Endothelial cell of umbilical vein (primary cell): ENCODE results near the gene PPFIBP2. TPM values are rescaled to one million over a fixed set of nuclear protein-coding genes. Genes with fewer than 3 reads are reported as not detected.

Source experiments
- BruUV-seq: library from RNA; stranded (reverse); fragments of 400-500 nt; replicated peaks from 2 replicates; lab custom pipeline; 2021; lab: Mats Ljungman, UMichigan
- CTCF ChIA-PET: fragments of 300-600, 350-600 bp; sonication (Branson Sonifier 250); formaldehyde crosslinking; loops from one replicate; lab custom pipeline; 2021; ENCODE audit warnings: antibody characterized with exemption, inconsistent platforms; lab: Charles Lee
- POLR2A ChIA-PET: fragments of 300-600, 350-600 bp; sonication (Branson Sonifier 250); formaldehyde crosslinking; loops from one replicate; lab custom pipeline; 2021; ENCODE audit warnings: antibody characterized with exemption, inconsistent platforms; lab: Charles Lee
- DNase-seq: peaks from one replicate; pipeline ENCODE4 v3.0.0-alpha.2; 2011; ENCODE audit warnings: low read depth, low spot score
- FAIRE-seq: peaks from 2 replicates; lab custom pipeline; 2011; peaks lifted over from hg19 to GRCh38; lab: Jason Lieb, UNC
- H2AFZ ChIP-seq: 2 replicates; pipeline ENCODE4 v1.6.0; 2012; ENCODE audit warnings: low read depth, low read length, control low read depth, inconsistent platforms
- H3K27ac ChIP-seq: 2 replicates; pipeline ENCODE4 v1.5.1; 2011; ENCODE audit warnings: low read depth, mild to moderate bottlenecking, control low read depth, low read length, moderate library complexity; ENCODE audit not compliant: insufficient read depth
- H3K27me3 ChIP-seq, 2 experiments: 2 replicates each; pipeline versions ENCODE4 v1.6.0 to v1.6.1; 2011; ENCODE audit warnings: low read length in 2 of 2, mixed read lengths in 1 of 2; ENCODE audit not compliant: control insufficient read depth in 2 of 2, insufficient read depth in 2 of 2
- H3K36me3 ChIP-seq, 2 experiments: 2 replicates in 1 of 2; 3 replicates in 1 of 2; pipeline ENCODE4 v1.5.1; 2011; ENCODE audit warnings: low read length in 2 of 2, mild to moderate bottlenecking in 1 of 2, moderate library complexity in 1 of 2; ENCODE audit not compliant: control insufficient read depth in 2 of 2, insufficient read depth in 2 of 2; ENCODE audit errors: extremely low read depth in 1 of 2
- H3K4me1 ChIP-seq: 3 replicates; pipeline ENCODE4 v1.5.1; 2011; ENCODE audit warnings: mild to moderate bottlenecking, low read length; ENCODE audit not compliant: control insufficient read depth, insufficient read depth; ENCODE audit errors: extremely low read depth
- H3K4me2 ChIP-seq: 2 replicates; pipeline ENCODE4 v1.6.1; 2011; ENCODE audit warnings: low read length, control low read depth, mixed read lengths; ENCODE audit not compliant: insufficient read depth
- H3K4me3 ChIP-seq, 3 experiments: fragments of 200-600 bp in 1 of 3; sonication (generic), shearing (Covaris generic) in 1 of 3; replicated peaks in 1 of 3; 2 replicates each; pipeline ENCODE4 v1.5.1; 2011 to 2016; ENCODE audit warnings: control low read depth in 3 of 3, low read length in 3 of 3, mild to moderate bottlenecking in 2 of 3, inconsistent platforms in 1 of 3, low read depth in 1 of 3, moderate library complexity in 1 of 3; ENCODE audit not compliant: insufficient read depth in 1 of 3
- H3K79me2 ChIP-seq: 2 replicates; pipeline ENCODE4 v1.6.0; 2012; ENCODE audit warnings: low read length, inconsistent platforms; ENCODE audit not compliant: control insufficient read depth, insufficient read depth
- H3K9ac ChIP-seq: replicated peaks from 2 replicates; pipeline ENCODE3; 2011; ENCODE audit warnings: low read length, control low read depth; ENCODE audit not compliant: insufficient read depth; ENCODE audit errors: extremely low read depth
- H3K9me1 ChIP-seq: replicated peaks from 3 replicates; pipeline ENCODE4 v1.6.0; 2011; ENCODE audit warnings: mild to moderate bottlenecking, low read length; ENCODE audit not compliant: control insufficient read depth, insufficient read depth; ENCODE audit errors: extremely low read depth
- H3K9me3 ChIP-seq: replicated peaks from 2 replicates; pipeline ENCODE4 v1.5.1; 2012; ENCODE audit warnings: low read length, inconsistent platforms; ENCODE audit not compliant: control insufficient read depth, insufficient read depth
- H4K20me1 ChIP-seq: replicated peaks from 2 replicates; pipeline ENCODE3; 2011; ENCODE audit warnings: mild to moderate bottlenecking, low read length; ENCODE audit not compliant: control insufficient read depth, insufficient read depth; ENCODE audit errors: extremely low read depth
- CTCF ChIP-seq, 2 donors: IDR thresholded peaks; 1 replicate in 1 of 2; 2 replicates in 1 of 2; pipeline ENCODE4 v1.5.1; 2011; ENCODE audit warnings: low read length in 2 of 2, mild to moderate bottlenecking in 2 of 2, moderate library complexity in 2 of 2, control low read depth in 1 of 2, inconsistent platforms in 1 of 2, low read depth in 1 of 2; ENCODE audit not compliant: insufficient read depth in 1 of 2; ENCODE audit errors: extremely low read depth in 1 of 2
- EZH2 ChIP-seq: IDR thresholded peaks from 2 replicates; pipeline ENCODE4 v1.6.1; 2012; ENCODE audit warnings: borderline replicate concordance, low read depth, mild to moderate bottlenecking, moderate library complexity, low read length, inconsistent platforms; ENCODE audit not compliant: severe bottlenecking
- FOS ChIP-seq: IDR thresholded peaks from 2 replicates; pipeline ENCODE4 v1.6.1; 2011; ENCODE audit warnings: mild to moderate bottlenecking, low read length, moderate library complexity, borderline replicate concordance; ENCODE audit not compliant: insufficient read depth
- GATA2 ChIP-seq: IDR thresholded peaks from 2 replicates; pipeline ENCODE4 v1.7.0; 2011; ENCODE audit warnings: low read depth, mild to moderate bottlenecking, moderate library complexity, mixed read lengths, low read length; ENCODE audit not compliant: insufficient read length, insufficient read depth
- JUN ChIP-seq: IDR thresholded peaks from 2 replicates; pipeline ENCODE4 v1.6.1; 2011; ENCODE audit warnings: borderline replicate concordance, low read depth; ENCODE audit not compliant: insufficient read length, insufficient read depth
- MAX ChIP-seq: IDR thresholded peaks from 2 replicates; pipeline ENCODE4 v1.6.1; 2011; ENCODE audit not compliant: insufficient read depth, insufficient read length
- MYC ChIP-seq: IDR thresholded peaks from one replicate; pipeline ENCODE4 v1.6.1; 2011; ENCODE audit warnings: mild to moderate bottlenecking, low read depth, low read length
- POLR2A ChIP-seq: IDR thresholded peaks from 2 replicates; pipeline ENCODE4 v1.6.1; 2012; ENCODE audit warnings: low read depth, mild to moderate bottlenecking, control low read depth, low read length
- POLR2AphosphoS5 ChIP-seq: IDR thresholded peaks from 2 replicates; pipeline ENCODE4 v1.6.1; 2012; ENCODE audit warnings: low read depth, mild to moderate bottlenecking, control low read depth, low read length, moderate library complexity; ENCODE audit not compliant: insufficient read depth
- dilution Hi-C: fragments of 300-500 bp; cut with MboI; formaldehyde crosslinking; loops from one replicate; pipeline ENCODE4 v1.15.0; 2019; ENCODE audit warnings: low sequenced_read_pairs; ENCODE audit not compliant: extremely low pct_ligation_motif_present
- intact Hi-C: fragments of 100-400 bp; cut with micrococcal nuclease; formaldehyde crosslinking; loops from one replicate; pipeline ENCODE4 v1.10.0; 2022
- polyA plus RNA-seq, 4 experiments: library from polyadenylated mRNA; depleted of rRNA in 3 of 4; stranded (reverse) in 3 of 4; unstranded in 1 of 4; fragments of >200 nt; gene quantifications; 2 replicates each; pipeline versions ENCODE4 v1.2.1 to v1.2.3, GENCODE V29; 2011 to 2012; ENCODE audit warnings: missing spikeins in 1 of 4
- total RNA-seq: library from RNA; stranded (reverse); gene quantifications from 2 replicates; pipeline ENCODE4 v1.2.3, GENCODE V29; 2021

Gene PPFIBP2
- total and polyA plus RNA-seq, 2 donors (not counting 3 experiments of a cell fraction or from before 2014, with no cell fraction given), result 1.3 to 4.0 TPM

DNA sequence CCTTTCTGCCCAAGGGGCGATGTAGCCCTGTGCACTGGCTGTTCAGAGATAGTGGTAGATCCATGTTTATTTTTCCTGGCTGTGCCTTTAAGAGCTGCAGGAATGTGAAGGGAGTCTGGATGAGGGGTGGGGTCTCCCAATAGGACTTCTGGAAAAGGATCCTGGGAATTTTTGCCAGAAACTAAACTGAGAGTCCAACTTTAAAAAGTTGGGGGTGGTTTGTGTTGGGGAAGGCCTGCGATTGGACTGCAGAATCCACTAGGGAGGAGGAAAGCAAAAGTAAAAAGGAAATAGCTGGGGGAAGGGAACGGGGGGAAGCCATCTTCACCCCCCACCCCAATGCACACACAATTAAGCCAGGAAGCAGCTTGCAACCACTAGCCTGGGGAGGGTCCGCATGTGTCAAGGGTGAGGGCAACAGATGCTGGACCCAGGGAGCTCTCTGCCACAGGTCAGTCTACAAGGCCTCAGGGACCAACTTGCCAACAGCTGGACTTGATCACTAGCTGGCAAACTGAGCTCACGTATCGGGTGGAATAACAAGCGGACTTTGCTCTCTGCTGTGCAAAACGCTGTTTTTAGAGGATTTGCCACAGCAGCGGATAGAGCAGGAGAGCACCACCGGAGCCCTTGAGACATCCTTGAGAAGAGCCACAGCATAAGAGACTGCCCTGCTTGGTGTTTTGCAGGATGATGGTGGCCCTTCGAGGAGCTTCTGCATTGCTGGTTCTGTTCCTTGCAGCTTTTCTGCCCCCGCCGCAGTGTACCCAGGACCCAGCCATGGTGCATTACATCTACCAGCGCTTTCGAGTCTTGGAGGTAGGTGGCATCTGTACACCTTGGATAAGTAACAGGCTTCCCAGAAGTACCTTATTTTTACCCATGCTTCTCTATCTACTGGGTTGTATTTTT, 28.4 kb upstream of the PPFIBP2 start, which contains the start of gene OLFML1:
TSS of gene OLFML1 (plus strand) at position 321 of the 912 bp plus-strand sequence. CDS start at position 691, 370 bp downstream.
- no peak within 1 kb of the TSS for H3K4me3 ChIP-seq
- H2AFZ ChIP-seq, result no peak within 1 kb of the TSS
- dilution Hi-C loops (no loop called here), intact Hi-C loops (no loop called here)
- H3K27ac ChIP-seq, result no peak within 1 kb of the TSS
- ChIA-PET CTCF (interaction anchor here (0.8 to 1.1 kb wide), 3 partner anchors 14 to 180 kb away, joined by 3 to 4 read pairs (median 3); no protein-coding TSS in a partner anchor), POLR2A (no interaction called here)
- no peak within 1 kb of the TSS for H3K9ac ChIP-seq
- FAIRE-seq, result no peak
- no peak for TF ChIP-seq CTCF (IDR thresholded peaks at IDR 0.05; ENCODE audit: extremely low read depth in 1 of 2, insufficient read depth in 1 of 2, low read depth in 1 of 2, low read length in 2 of 2)
- no peak for TF ChIP-seq MAX
- TF ChIP-seq JUN, result no peak
- TF ChIP-seq POLR2A, result no peak
- no peak for TF ChIP-seq FOS
- no peak for TF ChIP-seq POLR2AphosphoS5
- no peak for TF ChIP-seq EZH2
- TF ChIP-seq GATA2, result no peak
- no peak for TF ChIP-seq MYC
- BruUV-seq, result no TSS peak
- peaks cover 0 to 2% of the 10 kb centered on the region in 2 experiments for H3K27me3 ChIP-seq
- H3K36me3 ChIP-seq, result no peaks in the 10 kb centered on the region
- no peaks in the 10 kb centered on the region for H4K20me1 ChIP-seq
- H3K4me2 ChIP-seq, result no peak within 1 kb of the TSS
- no peaks in the 10 kb centered on the region for H3K79me2 ChIP-seq
- H3K4me1 ChIP-seq, result no peaks in the 10 kb centered on the region
- H3K9me3 ChIP-seq, result no peaks in the 10 kb centered on the region
- no peaks in the 10 kb centered on the region for H3K9me1 ChIP-seq
- DNase-seq, result no peak
